Panc1 (cell line): ENCODE data around the gene F8A2. TPM values are rescaled to one million over a fixed set of nuclear protein-coding genes. Genes with fewer than 3 reads are reported as not detected.

Experiments
- microRNA-seq: library from miRNA; unstranded; fragments of <30 nt; microRNA quantifications from one replicate; pipeline ENCODE4 v1.1.0, GENCODE V29; 2020; ENCODE audit not compliant: unreplicated experiment
- total RNA-seq: library from RNA; stranded (reverse); gene quantifications from one replicate; pipeline ENCODE4 v1.2.1, GENCODE V29; 2021; ENCODE audit not compliant: unreplicated experiment

The F8A2 gene
- total RNA-seq, 1 experiment from 2014 or later: not detected

Small RNAs within 50 kb of the gene (microRNA-seq; reads per million reads assigned to microRNA genes)
- not detected for gene MIR1184-2

Other genes starting within 250 kb of the F8A2 start
- gene VBP1, start 165.6 kb upstream of the F8A2 start, total RNA-seq: 126 TPM
- gene RAB39B, start 117.6 kb upstream of the F8A2 start, total RNA-seq: 2.0 TPM
- 0.80 TPM for gene CLIC2, start 47.5 kb upstream of the F8A2 start, total RNA-seq
- 0.54 TPM for gene F8A3, start 76.5 kb downstream of the F8A2 start, total RNA-seq
- gene SPRY3, start 230.5 kb downstream of the F8A2 start, total RNA-seq: 1.1 TPM
- 36.4 TPM for gene TMLHE, start 230.9 kb downstream of the F8A2 start, total RNA-seq